Measurements from ENCODE around the gene MDGA2. TPM values are rescaled to one million over a fixed set of nuclear protein-coding genes. Genes with fewer than 3 reads are reported as not detected.

Gene MDGA2
- total and polyA plus RNA-seq, 2 of the 8 experiments (the other 6 are each of a cell fraction or from before 2014, with no cell fraction given): 0.11 to 0.69 TPM

GRCh38 chr14:47536341-47536740, 139.1 kb downstream of the MDGA2 start:
- no peak overlapping the region for H2BK12ac ChIP-seq (ENCODE audit: low read depth, low read length)
- no peaks in the 10 kb centered on the region for H3K79me1 ChIP-seq (ENCODE audit: low read depth, low read length)
- H3K4me2 ChIP-seq (ENCODE audit: insufficient read depth in 1 of 2, low read depth in 2 of 2, low read length in 2 of 2): no peak overlapping the region; a peak in 1 of 4 replicates
- no peak overlapping the region for H3K18ac ChIP-seq (ENCODE audit: extremely low read depth, low read length)
- no peak overlapping the region for H3K27ac ChIP-seq (ENCODE audit: low read depth, low read length)
- H3K56ac ChIP-seq (replicated peaks; ENCODE audit: insufficient read length, low read depth, low read length): no peak overlapping the region
- no peaks in the 10 kb centered on the region for H3K36me3 ChIP-seq (ENCODE audit: control insufficient read depth in 2 of 4, insufficient read depth in 4 of 4, low read length in 3 of 4)
- H3K23ac ChIP-seq (ENCODE audit: insufficient read length): no peak overlapping the region
- H3K9ac ChIP-seq (replicated peaks in 1 of 4; ENCODE audit: extremely low read depth in 1 of 4, low read depth in 3 of 4, low read length in 3 of 4): no peak overlapping the region
- H2AFZ ChIP-seq (ENCODE audit: low read length): no peak overlapping the region
- H3K4me1 ChIP-seq (replicated peaks in 1 of 4; ENCODE audit: control insufficient read depth in 3 of 4, insufficient read depth in 4 of 4, low read length in 3 of 4): peaks cover 0 to 13% (median 3%) of the 10 kb centered on the region in 4 experiments; a peak in 1 of 7 replicates
- TF ChIP-seq SIX5 (IDR thresholded peaks at IDR 0.05; ENCODE audit: low read depth, low read length) (no peak), CEBPB (IDR thresholded peaks at IDR 0.05; ENCODE audit: low read depth, low read length) (no peak), CHD1 (IDR thresholded peaks at IDR 0.05; ENCODE audit: low read depth, low read length) (no peak), NANOG (IDR thresholded peaks at IDR 0.05; ENCODE audit: insufficient read depth, low read depth, low read length, poor library complexity, severe bottlenecking) (no peak), GABPA (IDR thresholded peaks at IDR 0.05; ENCODE audit: borderline replicate concordance, insufficient read depth, low read length) (no peak), JUN (IDR thresholded peaks at IDR 0.05; ENCODE audit: low read depth, low read length) (no peak), ASH2L (IDR thresholded peaks at IDR 0.05; ENCODE audit: low read length) (no peak), ZNF274 (IDR thresholded peaks at IDR 0.05; ENCODE audit: borderline replicate concordance, extremely low read depth, low read length) (no peak), PHF8 (conservative IDR thresholded peaks at IDR 0.05; ENCODE audit: low read depth, low read length) (no peak), SP2 (IDR thresholded peaks at IDR 0.05; ENCODE audit: low read length) (no peak), YY1 (IDR thresholded peaks at IDR 0.05; ENCODE audit: low read depth, low read length) (no peak), ATF3 (IDR thresholded peaks at IDR 0.05; ENCODE audit: insufficient read depth, low read depth, low read length) (no peak), BACH1 (IDR thresholded peaks at IDR 0.05; ENCODE audit: low read length) (no peak), RNF2 (IDR thresholded peaks at IDR 0.05; ENCODE audit: borderline replicate concordance, low read depth, low read length, missing control alignments, poor library complexity, severe bottlenecking) (no peak), KDM1A (IDR thresholded peaks at IDR 0.05; ENCODE audit: borderline replicate concordance, low read length) (no peak)
- no peak overlapping the region for H3K4ac ChIP-seq (replicated peaks; ENCODE audit: insufficient read length, low read depth, low read length)
- H3K27me3 ChIP-seq (replicated peaks in 1 of 4; ENCODE audit: control insufficient read depth in 3 of 4, extremely low read depth in 1 of 4, insufficient read depth in 3 of 4, low read length in 3 of 4): no peaks in the 10 kb centered on the region
- no peaks in the 10 kb centered on the region for H3K9me3 ChIP-seq (ENCODE audit: insufficient read depth in 2 of 2, low read depth in 1 of 2, low read length in 1 of 2)
- ChIA-PET POLR2A (ENCODE audit: partially characterized antibody) (no interaction called here), CTCF (ENCODE audit: partially characterized antibody) (no interaction called here)
- H3K14ac ChIP-seq (ENCODE audit: insufficient read length): no peak overlapping the region
- DNase-seq (ENCODE audit: low read depth in 1 of 2, low spot score in 2 of 2) (no peak), FAIRE-seq (no peak)
- no peak overlapping the region for H4K91ac ChIP-seq (replicated peaks; ENCODE audit: insufficient read length, low read length)
- WGBS, 2 experiments (ENCODE audit: extremely low coverage in 1 of 2, insufficient coverage in 1 of 2, insufficient read length in 1 of 2, insufficient replicate concordance in 2 of 2, low coverage in 1 of 2, low lambda C conversion rate in 2 of 2, missing lambda C conversion rate in 1 of 2): 58% methylated on average over 2 of the region's 2 CpGs; no CpG with 5 or more reads in 1 of the 2 experiments
- H4K5ac ChIP-seq (ENCODE audit: insufficient read length, low read depth, low read length): no peak overlapping the region
- no peak overlapping the region for H2BK15ac ChIP-seq (ENCODE audit: low read length)
- H2BK120ac ChIP-seq (replicated peaks; ENCODE audit: low read depth, low read length): no peak overlapping the region
- no peak overlapping the region for H2BK20ac ChIP-seq (ENCODE audit: low read length)
- no peak overlapping the region for H4K8ac ChIP-seq (ENCODE audit: extremely low read depth, insufficient read depth, low read length)
- H3K79me2 ChIP-seq (ENCODE audit: control insufficient read depth in 1 of 2, insufficient read depth in 2 of 2, low read length in 2 of 2): no peaks in the 10 kb centered on the region
- H4K20me1 ChIP-seq (replicated peaks in 1 of 2; ENCODE audit: control insufficient read depth in 1 of 2, insufficient read depth in 2 of 2, low read length in 2 of 2): no peaks in the 10 kb centered on the region
- no peak overlapping the region for H2BK5ac ChIP-seq (ENCODE audit: low read depth, low read length)
- H3K4me3 ChIP-seq (ENCODE audit: extremely low read depth in 1 of 4, insufficient read depth in 2 of 4, low read depth in 3 of 4, low read length in 4 of 4): no peak overlapping the region
- no peak overlapping the region for H2AK5ac ChIP-seq (ENCODE audit: low read depth, low read length)
- H3K23me2 ChIP-seq (ENCODE audit: low read depth, low read length): no peaks in the 10 kb centered on the region

Data from H1 (cell line).